Endodermal cell (in vitro differentiated cells): Measurements from ENCODE around the gene C14orf119. TPM values are rescaled to one million over a fixed set of nuclear protein-coding genes. Genes with fewer than 3 reads are reported as not detected.
A peak's percentile ranks its signal among the peaks of the same experiment; 100 is the strongest.

ENCODE experiments used
- DNase-seq: peaks from one replicate; pipeline ENCODE4 v3.0.0-alpha.2; 2017
- H3K27ac ChIP-seq: 2 replicates; pipeline ENCODE4 v1.5.1; 2013; ENCODE audit warnings: mild to moderate bottlenecking, low read depth, low read length, moderate library complexity
- H3K27me3 ChIP-seq: 2 replicates; pipeline ENCODE4 v1.6.1; 2013; ENCODE audit warnings: mild to moderate bottlenecking, low read length, moderate library complexity; ENCODE audit not compliant: insufficient read depth, control insufficient read depth, poor library complexity, severe bottlenecking
- H3K36me3 ChIP-seq: 2 replicates; pipeline ENCODE4 v1.7.0; 2013; ENCODE audit warnings: mild to moderate bottlenecking, low read length, moderate library complexity; ENCODE audit not compliant: control insufficient read depth, insufficient read depth
- H3K4me1 ChIP-seq: one replicate; pipeline ENCODE4 v1.7.0; 2013; ENCODE audit warnings: low read length; ENCODE audit not compliant: control insufficient read depth, insufficient read depth
- H3K4me3 ChIP-seq: 2 replicates; pipeline ENCODE4 v1.5.1; 2013; ENCODE audit warnings: mild to moderate bottlenecking, low read length, moderate library complexity
- H3K9ac ChIP-seq: 2 replicates; pipeline ENCODE4 v1.6.1; 2013; ENCODE audit warnings: mild to moderate bottlenecking, low read length, moderate library complexity; ENCODE audit not compliant: poor library complexity, severe bottlenecking; ENCODE audit errors: extremely low read depth
- H3K9me3 ChIP-seq: 2 replicates; pipeline ENCODE4 v1.6.1; 2013; ENCODE audit warnings: mild to moderate bottlenecking, low read length, moderate library complexity; ENCODE audit not compliant: control insufficient read depth
- H3K27ac Mint-ChIP-seq: 2 replicates; pipeline ENCODE4 v1.8.0; 2020; ENCODE audit warnings: mixed read lengths
- H3K27me3 Mint-ChIP-seq: 2 replicates; pipeline ENCODE4 v1.8.0; 2021; ENCODE audit warnings: mild to moderate bottlenecking, mixed read lengths; ENCODE audit not compliant: insufficient read depth
- H3K36me3 Mint-ChIP-seq: 2 replicates; pipeline ENCODE4 v1.8.0; 2020; ENCODE audit warnings: low read depth, mixed read lengths
- H3K4me1 Mint-ChIP-seq: 2 replicates; pipeline ENCODE4 v1.8.0; 2020; ENCODE audit warnings: mixed read lengths
- H3K4me3 Mint-ChIP-seq: 2 replicates; pipeline ENCODE4 v1.8.0; 2020; ENCODE audit warnings: mild to moderate bottlenecking, moderate library complexity, mixed read lengths
- H3K9me3 Mint-ChIP-seq: 2 replicates; pipeline ENCODE4 v1.8.0; 2020; ENCODE audit warnings: mild to moderate bottlenecking, mixed read lengths
- WGBS, 2 experiments: methylation state at CpG; one replicate each; pipeline versions ENCODE4 v1.1.5 to v1.1.7; 2013; ENCODE audit warnings: missing lambda C conversion rate in 2 of 2, mixed read lengths in 1 of 2; ENCODE audit not compliant: insufficient coverage in 1 of 2, insufficient read length in 1 of 2; 5-methylcytosine and 5-hydroxymethylcytosine counted together
- total RNA-seq, 2 donors: library from RNA; stranded (reverse); fragmentation: NEBNext Ultra II Directional in 1 of 2; extraction: Animal tissue kit (Norgen Biotek cat#: 25700) in 1 of 2; gene quantifications; 2 replicates in 1 of 2; 3 replicates in 1 of 2; pipeline ENCODE4 v1.2.1, GENCODE V29; 2021
- TF ChIP-seq, protein P1 (sequence below): fragments of 200-600 bp; sonication (generic); conservative IDR thresholded peaks from 2 replicates; pipeline ENCODE4 v1.5.0; 2021; ENCODE audit warnings: antibody characterized with exemption, mild to moderate bottlenecking

C14orf119 gene
- total RNA-seq, 2 donors from 2014 or later, result 76.7 to 82.9 TPM

DNA sequence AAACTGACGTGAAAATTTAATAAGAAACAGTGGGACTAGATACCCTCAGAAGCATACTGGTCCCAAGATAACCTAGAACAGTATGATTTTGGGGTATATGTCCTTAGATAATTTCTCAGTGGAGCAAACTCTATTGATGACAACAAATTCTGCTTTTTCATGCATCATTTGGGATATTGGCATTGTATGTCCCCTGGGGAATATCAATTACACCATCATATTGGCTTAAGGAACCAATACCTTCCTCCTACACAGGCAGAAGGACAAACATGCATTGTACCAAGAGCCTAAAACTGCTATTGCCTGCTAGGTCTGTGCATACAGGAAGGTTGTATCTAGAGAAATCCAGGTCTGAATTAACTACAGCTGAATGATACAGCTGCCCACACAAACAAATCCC is 20.4 kb upstream of the C14orf119 start:
- no peak overlapping the region for H3K9ac ChIP-seq
- H3K4me1 Mint-ChIP-seq, result peaks cover 40% of the 10 kb centered on the region
- H3K4me3 ChIP-seq, result no peak overlapping the region
- H3K27me3 ChIP-seq, result no peaks in the 10 kb centered on the region
- no peak overlapping the region for H3K4me3 Mint-ChIP-seq
- H3K9me3 ChIP-seq, result no peaks in the 10 kb centered on the region
- H3K27ac Mint-ChIP-seq, result no peak overlapping the region
- H3K4me1 ChIP-seq, result peaks cover 19% of the 10 kb centered on the region
- no peak for DNase-seq
- H3K27me3 Mint-ChIP-seq, result no peaks in the 10 kb centered on the region
- H3K27ac ChIP-seq, result no peak overlapping the region
- H3K36me3 Mint-ChIP-seq, result peaks cover 66% of the 10 kb centered on the region
- H3K36me3 ChIP-seq, result peaks cover 74% of the 10 kb centered on the region
- WGBS, 2 experiments, result 94 to 100% methylated on average over 1 of the region's 1 CpG
- H3K9me3 Mint-ChIP-seq, result no peaks in the 10 kb centered on the region
- TF ChIP-seq, protein P1, sequence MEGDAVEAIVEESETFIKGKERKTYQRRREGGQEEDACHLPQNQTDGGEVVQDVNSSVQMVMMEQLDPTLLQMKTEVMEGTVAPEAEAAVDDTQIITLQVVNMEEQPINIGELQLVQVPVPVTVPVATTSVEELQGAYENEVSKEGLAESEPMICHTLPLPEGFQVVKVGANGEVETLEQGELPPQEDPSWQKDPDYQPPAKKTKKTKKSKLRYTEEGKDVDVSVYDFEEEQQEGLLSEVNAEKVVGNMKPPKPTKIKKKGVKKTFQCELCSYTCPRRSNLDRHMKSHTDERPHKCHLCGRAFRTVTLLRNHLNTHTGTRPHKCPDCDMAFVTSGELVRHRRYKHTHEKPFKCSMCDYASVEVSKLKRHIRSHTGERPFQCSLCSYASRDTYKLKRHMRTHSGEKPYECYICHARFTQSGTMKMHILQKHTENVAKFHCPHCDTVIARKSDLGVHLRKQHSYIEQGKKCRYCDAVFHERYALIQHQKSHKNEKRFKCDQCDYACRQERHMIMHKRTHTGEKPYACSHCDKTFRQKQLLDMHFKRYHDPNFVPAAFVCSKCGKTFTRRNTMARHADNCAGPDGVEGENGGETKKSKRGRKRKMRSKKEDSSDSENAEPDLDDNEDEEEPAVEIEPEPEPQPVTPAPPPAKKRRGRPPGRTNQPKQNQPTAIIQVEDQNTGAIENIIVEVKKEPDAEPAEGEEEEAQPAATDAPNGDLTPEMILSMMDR, result no peak

DNA sequence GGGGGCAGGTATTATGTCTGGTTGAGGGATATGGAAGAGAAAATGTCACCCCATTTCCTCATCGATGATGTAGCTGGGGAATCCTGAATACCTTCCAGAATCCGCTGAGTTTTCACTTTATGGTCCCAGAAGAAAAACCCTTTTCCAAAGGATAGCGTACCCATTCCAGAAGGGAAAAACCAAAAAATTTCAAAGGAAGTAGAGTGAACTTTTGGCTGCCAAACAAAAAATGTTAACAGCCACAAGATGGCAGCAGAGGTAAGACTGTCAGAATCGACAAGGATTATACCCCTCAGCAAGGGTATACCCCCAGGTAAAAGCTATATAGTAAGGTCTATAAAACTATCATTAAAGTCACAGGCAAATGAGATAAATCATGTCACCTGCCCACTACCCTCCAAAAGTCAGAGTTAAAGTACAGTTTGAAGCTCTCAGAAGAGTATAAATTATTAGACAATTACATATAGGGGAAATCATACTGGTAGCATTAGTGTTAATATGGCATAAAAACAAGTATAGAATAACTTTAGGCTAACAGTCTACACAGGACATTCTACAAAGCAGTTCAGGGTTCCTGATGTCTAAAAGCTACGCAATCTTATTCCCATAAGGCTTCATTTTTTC is 18.4 kb upstream of the C14orf119 start:
- Histone ChIP-seq H3K9me3 (no peaks in the 10 kb centered on the region), H3K36me3 (peaks cover 94% of the 10 kb centered on the region), H3K9ac (no peak overlapping the region), H3K27me3 (no peaks in the 10 kb centered on the region), H3K4me3 (no peak overlapping the region), H3K27ac (no peak overlapping the region), H3K4me1 (peaks cover 19% of the 10 kb centered on the region)
- peak overlapping the region; percentile 70 for H3K27ac Mint-ChIP-seq
- peaks cover 79% of the 10 kb centered on the region for H3K36me3 Mint-ChIP-seq
- peak; percentile 74 for DNase-seq
- peaks cover 30% of the 10 kb centered on the region for H3K4me1 Mint-ChIP-seq
- TF ChIP-seq, protein P1, result peak; percentile 85
- WGBS, 2 experiments, result 72 to 81% methylated on average over 5 of the region's 5 CpGs
- H3K9me3 Mint-ChIP-seq, result no peaks in the 10 kb centered on the region
- H3K27me3 Mint-ChIP-seq, result no peaks in the 10 kb centered on the region
- no peak overlapping the region for H3K4me3 Mint-ChIP-seq

DNA sequence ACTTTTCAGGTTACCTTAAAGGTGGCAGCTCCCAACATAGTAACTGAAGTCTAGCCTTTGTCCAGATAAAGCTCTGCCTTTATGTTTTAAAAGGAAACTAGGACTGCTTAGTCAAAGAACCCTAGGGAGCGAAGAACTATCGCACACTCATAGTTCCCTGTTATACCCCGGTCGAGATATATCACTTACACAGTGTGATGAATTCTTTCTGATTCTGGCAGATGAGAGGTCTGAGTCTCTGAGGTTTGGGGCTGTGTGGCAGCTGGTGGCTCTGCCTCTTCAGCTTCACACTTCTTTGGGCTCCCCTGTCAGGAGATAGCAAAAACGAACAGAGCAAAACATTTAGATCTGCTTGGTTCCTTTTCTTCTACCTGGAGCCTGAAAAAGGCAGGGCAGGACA is 17.3 kb upstream of the C14orf119 start:
- WGBS, 2 experiments, result 93 to 100% methylated on average over 1 to 5 of the region's 5 CpGs
- TF ChIP-seq, protein P1, result no peak

More for the DNA sequence above, 17.3 kb upstream of the C14orf119 start:
- peaks cover 98% of the 10 kb centered on the region for H3K36me3 ChIP-seq
- H3K27me3 ChIP-seq, result no peaks in the 10 kb centered on the region
- Mint-ChIP-seq H3K27ac (peak overlapping the region; percentile 63), H3K4me1 (peaks cover 19% of the 10 kb centered on the region), H3K36me3 (peaks cover 73% of the 10 kb centered on the region), H3K27me3 (no peaks in the 10 kb centered on the region), H3K9me3 (no peaks in the 10 kb centered on the region), H3K4me3 (no peak overlapping the region)
- no peak overlapping the region for H3K9ac ChIP-seq
- no peak for DNase-seq
- no peak overlapping the region for H3K4me3 ChIP-seq
- H3K4me1 ChIP-seq, result peaks cover 9% of the 10 kb centered on the region
- no peak overlapping the region for H3K27ac ChIP-seq
- H3K9me3 ChIP-seq, result no peaks in the 10 kb centered on the region
